IPS-20b (cell line): ENCODE results near the gene CDH13.

Experiments
- H3K27ac ChIP-seq: one replicate; pipeline ENCODE4 v1.5.1; 2013; ENCODE audit warnings: low read length
- H3K27me3 ChIP-seq: 2 replicates; pipeline ENCODE4 v1.6.1; 2013; ENCODE audit warnings: mild to moderate bottlenecking, low read length, inconsistent platforms; ENCODE audit not compliant: insufficient read depth
- H3K36me3 ChIP-seq: 2 replicates; pipeline ENCODE4 v1.6.1; 2013; ENCODE audit warnings: low read depth, mild to moderate bottlenecking, inconsistent platforms, low read length, moderate library complexity; ENCODE audit not compliant: insufficient read depth
- H3K4me1 ChIP-seq: 2 replicates; pipeline ENCODE4 v1.6.1; 2013; ENCODE audit warnings: mild to moderate bottlenecking, control low read depth, inconsistent platforms, low read length, moderate library complexity; ENCODE audit not compliant: insufficient read depth
- H3K4me3 ChIP-seq: 2 replicates; pipeline ENCODE4 v1.5.1; 2013; ENCODE audit warnings: mild to moderate bottlenecking, low read length, inconsistent platforms
- H3K9ac ChIP-seq: 2 replicates; pipeline ENCODE4 v1.6.1; 2013; ENCODE audit warnings: low read depth, mild to moderate bottlenecking, inconsistent platforms, low read length, moderate library complexity
- H3K9me3 ChIP-seq: 2 replicates; pipeline ENCODE4 v1.6.1; 2013; ENCODE audit warnings: mild to moderate bottlenecking, low read depth, low read length, inconsistent platforms; ENCODE audit not compliant: insufficient read depth

The CDH13 gene

GRCh38 chr16:82860071-82860470, 233.3 kb downstream of the CDH13 start:
- Histone ChIP-seq H3K9ac (no peak overlapping the region), H3K4me1 (no peaks in the 10 kb centered on the region), H3K27me3 (no peaks in the 10 kb centered on the region), H3K9me3 (peaks cover 5% of the 10 kb centered on the region), H3K4me3 (no peak overlapping the region), H3K27ac (no peak overlapping the region), H3K36me3 (no peaks in the 10 kb centered on the region)

GRCh38 chr16:82862057-82862456, 235.3 kb downstream of the CDH13 start:
- no peak overlapping the region for H3K9ac ChIP-seq
- H3K4me1 ChIP-seq = no peaks in the 10 kb centered on the region
- H3K9me3 ChIP-seq = peaks cover 15% of the 10 kb centered on the region
- no peaks in the 10 kb centered on the region for H3K27me3 ChIP-seq
- no peak overlapping the region for H3K4me3 ChIP-seq
- H3K27ac ChIP-seq = no peak overlapping the region
- no peaks in the 10 kb centered on the region for H3K36me3 ChIP-seq

- H3K4me1 ChIP-seq = no peaks in the 10 kb centered on the region
- H3K9ac ChIP-seq = no peak overlapping the region
- no peaks in the 10 kb centered on the region for H3K36me3 ChIP-seq
- H3K27me3 ChIP-seq = no peaks in the 10 kb centered on the region
- peaks cover 15% of the 10 kb centered on the region for H3K9me3 ChIP-seq
- no peak overlapping the region for H3K27ac ChIP-seq
- no peak overlapping the region for H3K4me3 ChIP-seq
Observed at GRCh38 chr16:82864332-82865040, 237.7 kb downstream of the CDH13 start.

- H3K36me3 ChIP-seq = no peaks in the 10 kb centered on the region
- H3K9me3 ChIP-seq = peaks cover 15% of the 10 kb centered on the region
Observed at GRCh38 chr16:82865412-82865811, 238.6 kb downstream of the CDH13 start.

GRCh38 chr16:82867485-82867884, 240.7 kb downstream of the CDH13 start:
- no peaks in the 10 kb centered on the region for H3K27me3 ChIP-seq
- H3K9me3 ChIP-seq = peaks cover 15% of the 10 kb centered on the region
- H3K36me3 ChIP-seq = no peaks in the 10 kb centered on the region
- no peaks in the 10 kb centered on the region for H3K4me1 ChIP-seq
- no peak overlapping the region for H3K27ac ChIP-seq
- no peak overlapping the region for H3K9ac ChIP-seq
- H3K4me3 ChIP-seq = no peak overlapping the region

More at GRCh38 chr16:82865412-82865811, 238.6 kb downstream of the CDH13 start:
- H3K4me1 ChIP-seq = no peaks in the 10 kb centered on the region
- H3K27ac ChIP-seq = no peak overlapping the region
- H3K9ac ChIP-seq = no peak overlapping the region
- H3K4me3 ChIP-seq = no peak overlapping the region
- H3K27me3 ChIP-seq = no peaks in the 10 kb centered on the region

- Histone ChIP-seq H3K27me3 (no peaks in the 10 kb centered on the region), H3K9ac (no peak overlapping the region), H3K9me3 (no peaks in the 10 kb centered on the region), H3K4me3 (no peak overlapping the region), H3K4me1 (peaks cover 7% of the 10 kb centered on the region; the same call in 1 of the 2 replicates), H3K27ac (no peak overlapping the region), H3K36me3 (no peaks in the 10 kb centered on the region)
Observed at GRCh38 chr16:82874271-82874670, 247.5 kb downstream of the CDH13 start.

- no peaks in the 10 kb centered on the region for H3K27me3 ChIP-seq
- H3K4me3 ChIP-seq = no peak overlapping the region
- H3K27ac ChIP-seq = no peak overlapping the region
- no peaks in the 10 kb centered on the region for H3K36me3 ChIP-seq
- H3K4me1 ChIP-seq = peaks cover 7% of the 10 kb centered on the region; the same call in 1 of the 2 replicates
- H3K9ac ChIP-seq = no peak overlapping the region
- H3K9me3 ChIP-seq = no peaks in the 10 kb centered on the region
Observed at GRCh38 chr16:82874672-82875071, 247.9 kb downstream of the CDH13 start.

- H3K27ac ChIP-seq = no peak overlapping the region
Observed at GRCh38 chr16:82876951-82877350, 250.2 kb downstream of the CDH13 start.

GRCh38 chr16:82878466-82878865, 251.7 kb downstream of the CDH13 start:
- Histone ChIP-seq H3K9ac (no peak overlapping the region), H3K9me3 (no peaks in the 10 kb centered on the region), H3K4me3 (no peak overlapping the region), H3K27me3 (no peaks in the 10 kb centered on the region), H3K4me1 (peaks cover 5% of the 10 kb centered on the region; the same call in 1 of the 2 replicates), H3K27ac (no peak overlapping the region), H3K36me3 (no peaks in the 10 kb centered on the region)

More at GRCh38 chr16:82876951-82877350, 250.2 kb downstream of the CDH13 start:
- Histone ChIP-seq H3K9me3 (no peaks in the 10 kb centered on the region), H3K9ac (no peak overlapping the region), H3K27me3 (no peaks in the 10 kb centered on the region), H3K4me3 (no peak overlapping the region), H3K4me1 (peaks cover 7% of the 10 kb centered on the region; the same call in 1 of the 2 replicates), H3K36me3 (no peaks in the 10 kb centered on the region)

- H3K27ac ChIP-seq = no peak overlapping the region
- no peaks in the 10 kb centered on the region for H3K27me3 ChIP-seq
- H3K4me3 ChIP-seq = no peak overlapping the region
- no peaks in the 10 kb centered on the region for H3K36me3 ChIP-seq
- no peaks in the 10 kb centered on the region for H3K9me3 ChIP-seq
- no peaks in the 10 kb centered on the region for H3K4me1 ChIP-seq
- no peak overlapping the region for H3K9ac ChIP-seq
Observed at GRCh38 chr16:82880346-82880745, 253.6 kb downstream of the CDH13 start.

GRCh38 chr16:82881516-82881915, 254.7 kb downstream of the CDH13 start:
- Histone ChIP-seq H3K27me3 (no peaks in the 10 kb centered on the region), H3K4me1 (no peaks in the 10 kb centered on the region), H3K36me3 (no peaks in the 10 kb centered on the region), H3K4me3 (no peak overlapping the region), H3K9ac (no peak overlapping the region), H3K27ac (no peak overlapping the region), H3K9me3 (no peaks in the 10 kb centered on the region)

- Histone ChIP-seq H3K36me3 (no peaks in the 10 kb centered on the region), H3K4me3 (no peak overlapping the region), H3K27me3 (no peaks in the 10 kb centered on the region), H3K9ac (no peak overlapping the region; the same call in 1 of the 2 replicates), H3K27ac (no peak overlapping the region), H3K9me3 (no peaks in the 10 kb centered on the region), H3K4me1 (0 out of 2 replicates have a peak, but pooled peaks cover 3% of the 10 kb centered on the region)
Observed at GRCh38 chr16:82882226-82882625, 255.5 kb downstream of the CDH13 start.
